HG02798 (cell line): ENCODE measurements around the gene PTPN5.

Experiments used
- ATAC-seq: cut with Tn5 transposase; IDR thresholded peaks from one replicate; pipeline ENCODE4 v1.9.1; 2021; ENCODE audit warnings: mild to moderate bottlenecking; ENCODE audit not compliant: unreplicated experiment, poor library complexity

PTPN5 gene

DNA sequence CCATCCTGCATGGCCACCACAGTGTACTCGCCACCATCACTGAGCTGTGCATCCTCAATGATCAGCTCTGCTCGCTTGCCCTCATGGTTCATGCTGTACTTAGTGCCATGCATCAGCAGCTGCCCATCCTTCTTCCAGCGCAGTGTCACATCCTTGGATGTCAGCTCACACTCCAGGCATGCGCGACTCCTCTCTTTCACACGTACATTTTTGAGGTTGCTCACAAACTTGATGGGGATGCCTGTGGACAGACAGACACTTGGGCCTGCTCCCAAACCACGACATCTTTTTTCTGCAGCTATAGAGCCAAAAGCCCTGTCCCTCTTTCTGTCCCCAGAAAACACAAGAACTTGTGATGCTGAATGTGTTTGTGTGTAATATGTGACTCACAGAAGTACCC is 76.1 kb downstream of the PTPN5 start:
- ATAC-seq, result no peak

- ATAC-seq, result no peak
Measured at GRCh38 chr11:18714443-18714780, 77.2 kb downstream of the PTPN5 start.

GRCh38 chr11:18713646-18714442 is 77.8 kb downstream of the PTPN5 start:
- ATAC-seq, result no peak

GRCh38 chr11:18710545-18710944 is 81.1 kb downstream of the PTPN5 start:
- ATAC-seq, result peak; percentile 45

- no peak for ATAC-seq
Measured at GRCh38 chr11:18709414-18709813, 82.2 kb downstream of the PTPN5 start.

DNA sequence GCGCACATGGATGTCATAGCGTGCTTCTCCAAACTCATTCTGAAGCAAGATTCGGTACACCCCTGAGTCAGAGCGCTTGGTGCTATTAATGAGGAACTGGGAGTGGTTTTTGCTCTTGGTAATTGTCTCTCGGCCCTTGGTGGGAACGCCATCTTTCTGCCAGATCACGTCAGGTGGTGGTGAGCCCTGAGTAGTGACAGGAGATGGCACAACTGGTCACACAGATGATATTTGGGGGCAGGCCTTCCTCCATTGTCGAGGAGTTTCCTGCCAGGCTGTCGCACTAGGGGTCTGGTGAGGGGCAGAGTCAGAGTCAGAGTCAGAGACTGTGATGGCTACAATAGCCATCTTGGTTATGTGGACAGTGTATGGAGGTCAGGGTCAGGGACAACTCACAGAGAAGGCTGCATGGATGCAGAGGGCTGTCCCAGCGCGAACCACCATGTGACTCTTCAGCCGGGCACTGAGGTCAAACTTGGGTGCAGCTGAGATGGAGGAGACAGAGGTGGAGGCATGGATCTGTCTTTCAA is 83.7 kb downstream of the PTPN5 start:
- no peak for ATAC-seq

- ATAC-seq, result peak; percentile 48
Measured at GRCh38 chr11:18706330-18707243, 85.0 kb downstream of the PTPN5 start.

DNA sequence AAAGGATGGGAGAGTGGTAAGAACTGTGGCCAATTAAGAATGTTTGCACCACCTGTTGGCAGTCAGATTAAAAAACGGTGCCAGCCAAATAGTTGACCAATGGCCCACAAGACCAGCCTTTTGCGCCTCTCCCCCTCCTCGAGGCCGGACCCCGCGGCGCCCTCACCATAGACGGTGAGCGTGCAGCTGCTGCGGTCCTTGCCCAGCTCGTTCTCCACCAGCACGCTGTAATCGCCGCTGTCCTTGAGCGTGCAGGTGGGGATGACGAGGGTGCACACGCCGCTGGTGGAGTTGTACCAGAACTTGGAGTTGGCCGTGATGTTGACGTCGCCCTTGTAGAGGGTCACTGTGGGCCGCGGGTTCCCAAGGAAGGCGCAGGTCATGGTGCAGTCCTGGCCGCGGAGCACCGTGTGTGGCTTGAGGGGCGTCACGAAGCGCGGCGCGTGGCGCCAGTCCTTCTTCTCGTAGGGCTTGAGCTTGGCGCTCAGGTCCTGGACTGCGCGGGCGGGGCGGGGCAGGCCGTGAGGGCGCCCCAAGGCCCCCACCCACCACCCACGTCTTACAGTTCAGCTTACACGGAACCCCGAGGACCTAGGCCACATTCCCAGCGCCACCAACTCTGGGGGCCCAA is 85.8 kb downstream of the PTPN5 start:
- no peak for ATAC-seq

DNA sequence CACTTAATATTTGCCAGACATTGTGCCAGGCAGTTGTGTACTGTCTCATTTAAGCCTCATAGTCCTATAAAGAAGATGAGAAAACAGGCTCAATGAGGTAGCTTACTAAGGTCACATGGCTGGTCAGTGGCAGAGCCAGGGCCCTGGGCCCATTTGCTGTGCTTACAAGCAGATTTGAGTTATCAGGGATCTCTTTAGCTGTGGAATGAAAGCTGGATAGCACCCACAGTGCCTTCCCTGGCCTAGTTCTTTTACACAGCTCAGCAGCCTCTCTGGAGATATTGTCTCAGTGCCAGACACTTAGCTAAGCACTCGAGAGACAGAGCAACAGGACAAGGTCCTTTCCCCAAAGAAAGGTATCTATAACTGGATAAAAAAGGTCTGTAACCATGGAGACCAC is 86.9 kb downstream of the PTPN5 start:
- ATAC-seq, result no peak

DNA sequence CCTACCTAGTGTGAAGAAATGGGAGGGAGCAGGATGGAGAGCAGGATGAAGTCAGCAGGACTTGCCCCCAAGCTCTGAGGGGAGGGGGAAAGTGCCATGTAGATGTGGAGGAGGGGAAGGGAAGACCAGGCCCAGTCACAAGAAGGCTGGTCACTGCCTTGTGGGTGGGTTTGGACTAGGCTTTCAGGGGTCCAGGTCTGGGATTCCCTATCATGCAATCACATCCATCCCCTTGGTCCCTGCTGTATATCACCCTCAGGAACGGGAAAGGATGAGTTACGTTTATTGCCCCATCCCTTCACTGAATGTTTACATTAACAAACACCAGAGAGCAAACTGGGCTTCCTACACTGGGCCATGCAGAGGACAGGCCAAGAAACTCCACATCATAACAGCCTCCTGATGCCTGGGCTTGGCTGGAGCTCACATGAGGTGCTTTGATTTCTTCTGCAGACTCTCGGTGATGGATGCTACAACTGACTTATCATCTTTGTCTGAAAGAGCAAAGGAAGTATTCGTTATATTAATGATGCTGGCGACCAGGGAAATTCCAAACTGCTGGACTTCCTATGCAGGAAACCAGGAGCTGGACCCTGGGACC is 87.5 kb downstream of the PTPN5 start:
- ATAC-seq, result no peak

GRCh38 chr11:18703001-18703763 is 88.4 kb downstream of the PTPN5 start:
- ATAC-seq, result no peak

DNA sequence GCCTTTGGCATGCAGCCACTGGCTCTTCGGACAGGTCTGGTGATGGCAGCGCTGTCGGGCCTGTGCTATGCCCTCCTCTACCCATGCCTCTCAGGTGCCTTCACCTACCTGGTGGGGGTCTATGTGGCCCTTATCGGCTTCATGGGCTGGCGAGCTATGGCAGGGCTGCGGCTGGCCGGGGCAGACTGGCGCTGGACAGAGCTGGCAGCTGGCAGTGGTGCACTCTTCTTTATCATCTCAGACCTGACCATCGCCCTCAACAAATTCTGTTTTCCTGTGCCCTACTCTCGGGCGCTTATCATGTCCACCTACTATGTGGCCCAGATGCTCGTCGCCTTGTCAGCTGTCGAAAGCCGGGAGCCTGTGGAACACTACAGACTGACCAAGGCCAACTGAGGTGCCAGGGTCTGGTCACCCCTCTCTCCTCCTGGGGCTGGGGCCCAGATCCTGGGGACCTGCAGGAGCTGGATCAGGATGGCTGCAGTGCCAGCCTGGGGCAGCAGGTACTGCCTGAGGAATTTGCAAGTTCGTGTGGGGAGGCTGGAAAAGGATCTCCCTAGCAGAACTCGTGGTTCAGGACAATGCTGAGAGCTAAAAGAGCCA is 89.9 kb downstream of the PTPN5 start:
- ATAC-seq, result no peak

DNA sequence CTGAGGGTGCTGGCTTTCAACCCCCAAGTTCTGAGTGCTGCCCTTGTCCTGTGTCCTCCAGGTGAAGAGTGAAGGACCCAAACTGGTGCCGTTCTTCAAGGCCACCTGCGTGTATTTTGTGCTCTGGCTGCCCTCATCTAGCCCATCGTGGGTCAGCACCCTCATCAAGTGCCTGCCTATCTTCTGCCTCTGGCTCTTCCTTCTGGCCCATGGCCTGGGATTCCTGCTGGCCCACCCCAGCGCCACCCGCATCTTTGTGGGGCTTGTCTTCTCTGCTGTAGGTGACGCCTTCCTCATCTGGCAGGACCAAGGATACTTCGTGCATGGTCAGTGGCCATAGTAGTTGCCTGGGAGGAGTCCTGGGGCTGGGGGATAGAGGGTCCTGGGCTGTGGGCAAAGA is 90.7 kb downstream of the PTPN5 start:
- no peak for ATAC-seq

- no peak for ATAC-seq
Measured at GRCh38 chr11:18700375-18700774, 91.2 kb downstream of the PTPN5 start.

DNA sequence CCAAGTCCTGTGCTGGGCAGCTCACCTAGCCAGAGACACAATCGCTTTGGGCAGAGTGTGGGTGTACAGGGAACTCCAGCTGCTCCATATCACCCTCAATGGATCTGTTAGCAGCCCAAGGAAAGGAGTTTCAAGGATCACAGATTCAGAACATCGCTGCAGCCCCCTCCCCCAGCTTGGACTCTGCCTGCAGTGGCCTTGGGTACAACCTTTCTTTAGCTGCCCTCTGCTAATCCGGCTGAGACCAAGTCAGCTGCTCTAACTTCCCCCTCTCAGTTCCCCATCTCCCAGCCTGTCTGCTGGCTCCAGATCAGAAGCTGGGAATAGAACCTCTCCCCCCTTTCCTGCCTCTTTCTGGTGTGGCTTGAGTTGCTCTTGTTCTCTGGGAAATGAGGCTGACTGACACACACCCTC is 91.7 kb downstream of the PTPN5 start:
- ATAC-seq, result no peak

- no peak for ATAC-seq
Measured at GRCh38 chr11:18699269-18699596, 92.4 kb downstream of the PTPN5 start.

GRCh38 chr11:18698341-18699268 is 93.0 kb downstream of the PTPN5 start, which contains the start of gene TMEM86A:
TSS of gene TMEM86A (plus strand) at chr11:18698779. CDS start at chr11:18698887, 108 bp downstream.
- peak; percentile 95 for ATAC-seq

DNA sequence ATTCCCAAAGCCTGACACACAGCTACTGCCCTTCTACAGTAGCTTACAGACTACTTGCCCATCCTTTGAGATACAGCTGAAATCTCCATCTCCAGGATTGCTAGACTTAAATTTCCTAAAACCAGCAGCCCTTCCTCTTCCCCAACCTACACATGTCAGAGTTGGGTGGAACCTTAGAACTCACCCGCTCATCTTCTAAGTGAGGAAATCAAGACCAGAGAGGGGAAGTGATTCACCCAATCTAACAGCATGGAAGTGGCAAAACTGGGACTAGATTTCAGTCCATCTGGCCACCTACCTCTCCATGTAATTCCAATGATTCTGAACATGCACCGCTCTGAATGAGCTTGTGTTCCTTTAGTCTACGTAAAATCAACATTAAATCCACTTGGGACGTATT is 94.0 kb downstream of the PTPN5 start:
- ATAC-seq, result no peak
